Subcutaneous abdominal adipose tissue (tissue), 5 donors: ENCODE results near the gene NPY5R.

Experiments used
- H3K27ac ChIP-seq: one replicate; pipeline ENCODE4 v1.7.0; 2013; ENCODE audit warnings: low read depth, mild to moderate bottlenecking, inconsistent platforms, low read length, moderate library complexity
- H3K27me3 ChIP-seq, 5 donors: one replicate each; pipeline ENCODE4 v1.7.0; 2013; ENCODE audit warnings: low read length in 5 of 5, inconsistent platforms in 1 of 5; ENCODE audit not compliant: control insufficient read depth in 5 of 5, insufficient read depth in 4 of 5
- H3K36me3 ChIP-seq, 5 donors: one replicate each; pipeline ENCODE4 v1.7.0; 2013; ENCODE audit warnings: low read length in 5 of 5; ENCODE audit not compliant: control insufficient read depth in 5 of 5, insufficient read depth in 5 of 5
- H3K4me1 ChIP-seq, 5 donors: one replicate each; pipeline ENCODE4 v1.7.0; 2013; ENCODE audit warnings: low read length in 5 of 5, mild to moderate bottlenecking in 3 of 5, moderate library complexity in 1 of 5; ENCODE audit not compliant: control insufficient read depth in 5 of 5, insufficient read depth in 5 of 5
- H3K4me3 ChIP-seq, 5 donors: one replicate each; pipeline ENCODE4 v1.7.0; 2013; ENCODE audit warnings: low read length in 5 of 5, low read depth in 1 of 5
- H3K9ac ChIP-seq, 5 donors: one replicate each; pipeline ENCODE4 v1.7.0; 2013; ENCODE audit warnings: low read length in 5 of 5, mild to moderate bottlenecking in 4 of 5, moderate library complexity in 3 of 5
- H3K9me3 ChIP-seq, 5 donors: one replicate each; pipeline ENCODE4 v1.7.0; 2013; ENCODE audit warnings: low read length in 5 of 5; ENCODE audit not compliant: control insufficient read depth in 5 of 5
- donor health status: healthy.
- donor health status: healthy.
- donor health status: healthy.
- donor health status: healthy.
- donor health status: healthy.

The NPY5R gene

GRCh38 chr4:163335384-163335783 lies 8.3 kb upstream of the NPY5R start:
- Histone ChIP-seq H3K4me1 (peaks cover 3 to 28% (median 25%) of the 10 kb centered on the region in 5 donors), H3K9ac (no peak overlapping the region), H3K9me3 (no peaks in the 10 kb centered on the region), H3K27ac (no peak overlapping the region), H3K36me3 (no peaks in the 10 kb centered on the region), H3K27me3 (peaks cover 0 to 5% (median 0%) of the 10 kb centered on the region in 5 donors), H3K4me3 (no peak overlapping the region)

- H3K27me3 ChIP-seq: peaks cover 0 to 6% (median 3%) of the 10 kb centered on the region in 5 donors
- H3K4me3 ChIP-seq: peak overlapping the region; percentile 66 to 94 (median 73)
- H3K4me1 ChIP-seq: peaks cover 0 to 35% (median 15%) of the 10 kb centered on the region in 5 donors
- peak overlapping the region in 4 of 5 donors; percentile 30 to 74 (median 52) for H3K9ac ChIP-seq
- H3K9me3 ChIP-seq: no peaks in the 10 kb centered on the region
- peak overlapping the region; percentile 78 for H3K27ac ChIP-seq
- peaks cover 0 to 16% (median 0%) of the 10 kb centered on the region in 5 donors for H3K36me3 ChIP-seq
Measured at GRCh38 chr4:163344147-163345125, 744 bp downstream of the NPY5R start.

DNA sequence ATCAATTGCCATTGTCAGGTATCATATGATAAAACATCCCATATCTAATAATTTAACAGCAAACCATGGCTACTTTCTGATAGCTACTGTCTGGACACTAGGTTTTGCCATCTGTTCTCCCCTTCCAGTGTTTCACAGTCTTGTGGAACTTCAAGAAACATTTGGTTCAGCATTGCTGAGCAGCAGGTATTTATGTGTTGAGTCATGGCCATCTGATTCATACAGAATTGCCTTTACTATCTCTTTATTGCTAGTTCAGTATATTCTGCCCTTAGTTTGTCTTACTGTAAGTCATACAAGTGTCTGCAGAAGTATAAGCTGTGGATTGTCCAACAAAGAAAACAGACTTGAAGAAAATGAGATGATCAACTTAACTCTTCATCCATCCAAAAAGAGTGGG lies 7.0 kb downstream of the NPY5R start:
- no peak overlapping the region for H3K4me3 ChIP-seq
- no peak overlapping the region for H3K27ac ChIP-seq
- no peaks in the 10 kb centered on the region for H3K27me3 ChIP-seq
- H3K4me1 ChIP-seq: no peaks in the 10 kb centered on the region
- no peak overlapping the region for H3K9ac ChIP-seq
- no peaks in the 10 kb centered on the region for H3K9me3 ChIP-seq
- peaks cover 0 to 31% (median 0%) of the 10 kb centered on the region in 5 donors for H3K36me3 ChIP-seq

- H3K9ac ChIP-seq: no peak overlapping the region
- H3K4me3 ChIP-seq: no peak overlapping the region
- H3K27ac ChIP-seq: no peak overlapping the region
- H3K27me3 ChIP-seq: no peaks in the 10 kb centered on the region
- no peaks in the 10 kb centered on the region for H3K4me1 ChIP-seq
- H3K36me3 ChIP-seq: peaks cover 0 to 22% (median 0%) of the 10 kb centered on the region in 5 donors
- no peaks in the 10 kb centered on the region for H3K9me3 ChIP-seq
Measured at GRCh38 chr4:163353054-163353453, 9.4 kb downstream of the NPY5R start.

DNA sequence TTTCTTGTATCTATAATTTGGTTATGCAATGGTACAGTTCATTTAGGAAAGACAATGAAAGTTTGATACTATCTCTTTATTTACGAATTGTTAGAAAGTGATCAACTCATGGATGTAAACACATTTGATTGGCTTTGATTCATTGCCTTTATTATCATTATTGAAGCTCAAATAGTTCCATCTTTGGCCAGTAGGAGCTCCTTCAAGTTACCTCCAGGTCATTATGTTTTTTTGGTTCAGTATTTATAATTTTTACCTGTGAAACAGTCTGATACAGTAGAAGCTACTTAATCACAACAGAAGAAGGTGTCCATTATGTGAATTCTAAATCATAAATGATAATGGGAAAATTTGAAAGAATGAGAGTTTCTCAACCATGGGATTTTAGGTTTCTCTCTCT lies 12.4 kb downstream of the NPY5R start:
- no peak overlapping the region for H3K4me3 ChIP-seq
- H3K9me3 ChIP-seq: no peaks in the 10 kb centered on the region
- no peak overlapping the region for H3K9ac ChIP-seq
- no peaks in the 10 kb centered on the region for H3K27me3 ChIP-seq
- no peaks in the 10 kb centered on the region for H3K4me1 ChIP-seq
- no peak overlapping the region for H3K27ac ChIP-seq
- H3K36me3 ChIP-seq: peaks cover 0 to 4% (median 0%) of the 10 kb centered on the region in 5 donors

- Histone ChIP-seq H3K36me3 (no peaks in the 10 kb centered on the region), H3K27ac (no peak overlapping the region), H3K9me3 (peaks cover 0 to 2% (median 0%) of the 10 kb centered on the region in 5 donors)
Measured at GRCh38 chr4:163367651-163368050, 24.0 kb downstream of the NPY5R start.

GRCh38 chr4:163372029-163372428 lies 28.3 kb downstream of the NPY5R start:
- Histone ChIP-seq H3K4me3 (no peak overlapping the region), H3K27ac (no peak overlapping the region), H3K9ac (no peak overlapping the region), H3K36me3 (no peaks in the 10 kb centered on the region), H3K9me3 (peaks cover 0 to 2% (median 0%) of the 10 kb centered on the region in 5 donors), H3K4me1 (no peaks in the 10 kb centered on the region), H3K27me3 (no peaks in the 10 kb centered on the region)

More at GRCh38 chr4:163367651-163368050, 24.0 kb downstream of the NPY5R start:
- no peaks in the 10 kb centered on the region for H3K4me1 ChIP-seq
- no peaks in the 10 kb centered on the region for H3K27me3 ChIP-seq
- no peak overlapping the region for H3K4me3 ChIP-seq
- no peak overlapping the region for H3K9ac ChIP-seq

DNA sequence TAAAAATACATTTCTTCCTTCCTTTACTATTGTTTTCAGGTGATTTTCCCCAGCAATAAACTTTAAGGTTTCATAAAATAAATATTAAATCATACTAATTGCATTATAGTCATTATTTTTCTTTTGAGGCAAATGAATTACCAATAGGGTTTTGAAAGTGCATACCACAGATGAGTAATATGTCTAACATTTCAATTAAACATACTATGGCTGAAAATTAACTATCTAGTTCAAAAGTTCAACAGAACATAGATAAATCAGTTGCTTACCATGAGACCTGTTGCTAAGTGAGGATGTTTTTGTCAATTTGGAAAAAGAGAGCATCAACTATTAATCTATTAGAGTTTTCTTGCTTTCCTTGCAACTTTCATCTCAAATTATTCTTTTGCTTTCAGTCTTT lies 35.0 kb downstream of the NPY5R start:
- no peaks in the 10 kb centered on the region for H3K27me3 ChIP-seq
- H3K27ac ChIP-seq: no peak overlapping the region
- H3K4me1 ChIP-seq: peaks cover 0 to 8% (median 0%) of the 10 kb centered on the region in 5 donors
- no peak overlapping the region for H3K4me3 ChIP-seq
- no peaks in the 10 kb centered on the region for H3K36me3 ChIP-seq
- no peak overlapping the region for H3K9ac ChIP-seq
- no peaks in the 10 kb centered on the region for H3K9me3 ChIP-seq

DNA sequence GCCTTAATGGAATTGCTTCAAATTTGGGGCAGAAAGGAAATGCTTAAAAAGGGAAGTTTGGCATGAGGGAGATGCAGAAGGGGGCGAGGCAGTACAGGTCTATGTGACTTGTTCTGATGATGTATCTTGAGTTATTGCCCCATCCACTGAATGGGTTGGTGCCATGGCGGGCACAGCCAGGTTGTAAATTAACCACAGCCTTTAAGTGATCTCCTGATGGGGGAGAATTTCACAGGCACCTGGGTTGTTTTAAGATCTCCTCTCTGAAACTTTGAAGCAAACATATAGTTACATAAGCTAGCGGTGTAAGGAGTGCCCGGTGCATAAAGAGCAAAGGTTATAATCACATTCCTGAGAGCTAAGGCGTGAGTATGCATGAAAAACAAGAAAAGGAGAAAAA lies 37.0 kb downstream of the NPY5R start:
- no peak overlapping the region for H3K4me3 ChIP-seq
- no peak overlapping the region for H3K27ac ChIP-seq
- H3K4me1 ChIP-seq: peaks cover 0 to 8% (median 0%) of the 10 kb centered on the region in 5 donors
- no peak overlapping the region for H3K9ac ChIP-seq
- no peaks in the 10 kb centered on the region for H3K9me3 ChIP-seq
- H3K27me3 ChIP-seq: no peaks in the 10 kb centered on the region
- H3K36me3 ChIP-seq: no peaks in the 10 kb centered on the region

DNA sequence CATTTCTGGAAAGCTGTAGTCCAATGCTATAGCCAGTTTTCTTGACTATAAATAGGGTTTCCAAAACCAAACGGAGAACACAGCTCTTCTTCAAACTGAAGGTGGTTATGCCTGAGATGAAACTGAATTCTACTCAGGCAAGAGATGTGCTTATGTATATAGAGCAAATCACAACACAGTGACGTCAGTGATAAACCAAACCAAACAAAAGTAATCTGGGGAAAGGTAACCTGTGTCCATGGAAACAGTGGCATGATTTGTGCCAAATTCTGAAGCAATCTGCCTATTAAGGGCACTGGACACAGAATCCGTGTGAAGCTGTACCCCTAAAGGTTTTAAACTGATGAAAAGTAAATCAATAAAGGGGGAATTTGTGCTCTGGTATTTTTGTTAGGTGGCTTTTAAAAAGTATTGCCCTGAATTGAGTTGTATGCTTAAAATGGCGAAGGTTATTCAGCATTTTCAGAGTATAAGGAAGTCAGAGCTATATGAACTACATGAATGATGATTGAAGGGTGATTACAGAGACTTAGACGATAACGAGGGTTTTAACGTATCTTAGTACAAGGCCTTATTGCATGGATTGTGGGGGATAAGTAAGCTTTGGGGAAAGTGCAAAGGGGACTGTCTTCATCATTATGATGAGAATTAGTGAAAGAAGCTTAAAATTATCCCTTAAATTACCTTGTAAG lies 38.6 kb downstream of the NPY5R start:
- Histone ChIP-seq H3K27ac (no peak overlapping the region), H3K9ac (no peak overlapping the region), H3K4me3 (no peak overlapping the region), H3K4me1 (peaks cover 0 to 8% (median 0%) of the 10 kb centered on the region in 5 donors), H3K9me3 (no peaks in the 10 kb centered on the region), H3K27me3 (no peaks in the 10 kb centered on the region), H3K36me3 (no peaks in the 10 kb centered on the region)
